ENCODE results near the gene EIF2A.

DNA sequence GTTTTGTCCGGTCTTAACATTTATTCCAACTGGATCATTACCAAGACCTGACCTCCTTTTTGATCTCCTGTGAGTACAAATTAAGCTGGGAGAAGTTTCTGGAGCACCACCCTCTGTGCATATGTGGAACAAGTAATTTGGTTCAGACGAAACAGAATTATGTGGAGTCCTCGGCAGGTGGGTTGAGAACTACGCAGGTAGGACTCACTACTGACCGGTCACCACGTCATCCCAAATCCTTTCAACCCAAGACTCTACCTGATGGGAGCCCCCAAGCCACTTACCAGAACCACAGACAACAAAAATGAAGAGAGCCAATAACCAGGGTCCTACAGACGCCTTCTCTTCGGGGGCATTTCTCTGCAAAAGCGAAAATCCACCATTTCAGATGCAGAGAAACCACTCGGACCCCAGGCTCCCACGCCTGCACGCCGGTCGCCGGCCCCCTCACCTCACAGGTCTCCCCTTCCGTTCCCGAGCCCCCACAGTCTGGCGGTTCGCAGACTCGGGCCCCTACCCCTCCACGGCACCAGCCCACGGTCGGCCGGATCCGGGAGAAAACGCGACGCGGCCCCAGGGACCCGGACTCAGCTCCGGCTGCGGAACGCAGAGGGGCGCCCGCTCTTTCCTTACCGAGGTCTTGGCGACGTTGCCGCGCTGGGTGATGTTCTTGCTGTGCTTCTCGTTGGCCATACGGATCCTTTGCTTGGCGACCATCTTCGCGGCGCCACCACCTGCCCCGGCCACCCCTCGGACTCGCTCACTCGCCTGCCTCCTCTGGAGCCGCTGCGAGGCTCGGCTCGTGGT is 965 bp upstream of the EIF2A start:
- TF ChIP-seq EZH2 (IDR thresholded peaks at IDR 0.05; ENCODE audit: insufficient read depth, poor library complexity, severe bottlenecking) (no peak), EZH2phosphoT487 (IDR thresholded peaks at IDR 0.05; ENCODE audit: insufficient read depth, low read depth) (no peak)
